ENCODE measurements around the gene ODAD4. TPM values are rescaled to one million over a fixed set of nuclear protein-coding genes. Genes with fewer than 3 reads are reported as not detected.
A peak's percentile ranks its signal among the peaks of the same experiment; 100 is the strongest.

The ODAD4 gene
- total RNA-seq, 1 experiment from 2014 or later = 0.98 TPM

- CTCF ChIA-PET = interaction anchor here (0.7 to 3.6 kb wide), 3 partner anchors 11 to 40 kb away, joined by 3 to 28 read pairs (median 7); partner anchors contain the start of gene ODAD4
- peaks cover 27% of the 10 kb centered on the region for H3K4me1 Mint-ChIP-seq (ENCODE audit: low read depth, unreplicated experiment)
- intact Hi-C loops (cut with micrococcal nuclease; ENCODE audit: unreplicated experiment) = loop anchor here (1.0 to 2.0 kb wide), 3 partner anchors 11 to 100 kb away; partner anchors contain the start of genes CNP and ODAD4
- no peaks in the 10 kb centered on the region for H3K27me3 ChIP-seq (replicated peaks; ENCODE audit: control insufficient read depth, insufficient read depth, low read length)
- peak overlapping the region; percentile 94 for H3K4me3 Mint-ChIP-seq (ENCODE audit: unreplicated experiment)
- H3K9me3 ChIP-seq = no peaks in the 10 kb centered on the region
- DNase-seq = peak; percentile 82 to 85
- POLR2A ChIA-PET = interaction anchor here (0.7 to 2.8 kb wide), 7 partner anchors 11 to 133 kb away, joined by 3 to 31 read pairs (median 4); partner anchors contain the start of genes JUP, KLHL10 and ODAD4
- peak overlapping the region; percentile 66 for H3K4me3 ChIP-seq (ENCODE audit: low read depth, low read length)
- no peaks in the 10 kb centered on the region for H3K9me3 Mint-ChIP-seq (ENCODE audit: unreplicated experiment)
- H3K27ac Mint-ChIP-seq (ENCODE audit: unreplicated experiment) = peak overlapping the region; percentile 79
- H3K27me3 Mint-ChIP-seq (ENCODE audit: insufficient read depth, unreplicated experiment) = no peaks in the 10 kb centered on the region
- H3K36me3 Mint-ChIP-seq (ENCODE audit: insufficient read depth, unreplicated experiment) = peaks cover 44% of the 10 kb centered on the region
- H3K36me3 ChIP-seq (ENCODE audit: control insufficient read depth, insufficient read depth, low read length) = no peaks in the 10 kb centered on the region
- BruUV-seq (replicated peaks) = TSS peak; percentile 92
- H3K4me1 ChIP-seq = peaks cover 39% of the 10 kb centered on the region
- no peak for TF ChIP-seq CTCF (IDR thresholded peaks at IDR 0.05; ENCODE audit: insufficient read depth in 1 of 2, low read depth in 1 of 2, low read length in 1 of 2, severe bottlenecking in 1 of 2, unreplicated experiment in 1 of 2)
Measured at GRCh38 chr17:41919165-41919817, 11.1 kb upstream of the ODAD4 start.

- H3K9me3 ChIP-seq = no peaks in the 10 kb centered on the region
- peak overlapping the region; percentile 66 for H3K4me3 ChIP-seq (ENCODE audit: low read depth, low read length)
- Mint-ChIP-seq H3K27ac (ENCODE audit: unreplicated experiment) (peak overlapping the region; percentile 79), H3K4me1 (ENCODE audit: low read depth, unreplicated experiment) (peaks cover 20% of the 10 kb centered on the region), H3K36me3 (ENCODE audit: insufficient read depth, unreplicated experiment) (peaks cover 40% of the 10 kb centered on the region), H3K9me3 (ENCODE audit: unreplicated experiment) (no peaks in the 10 kb centered on the region), H3K4me3 (ENCODE audit: unreplicated experiment) (peak overlapping the region; percentile 94), H3K27me3 (ENCODE audit: insufficient read depth, unreplicated experiment) (no peaks in the 10 kb centered on the region)
- no peak for TF ChIP-seq CTCF (IDR thresholded peaks at IDR 0.05; ENCODE audit: insufficient read depth in 1 of 2, low read depth in 1 of 2, low read length in 1 of 2, severe bottlenecking in 1 of 2, unreplicated experiment in 1 of 2)
- H3K27me3 ChIP-seq (replicated peaks; ENCODE audit: control insufficient read depth, insufficient read depth, low read length) = no peaks in the 10 kb centered on the region; the same call in 1 of the 2 replicates
- peaks cover 32% of the 10 kb centered on the region for H3K4me1 ChIP-seq
- no peaks in the 10 kb centered on the region for H3K36me3 ChIP-seq (ENCODE audit: control insufficient read depth, insufficient read depth, low read length)
- ChIA-PET CTCF (interaction anchor here (0.7 to 3.6 kb wide), 3 partner anchors 10 to 40 kb away, joined by 3 to 28 read pairs (median 7); partner anchors contain the start of gene ODAD4), POLR2A (interaction anchor here (1.0 to 2.8 kb wide), 2 partner anchors 10 to 12 kb away, joined by 3 to 31 read pairs; partner anchors contain the start of gene ODAD4)
- no TSS peak for BruUV-seq (replicated peaks)
- peak; percentile 38 to 45 for DNase-seq
- intact Hi-C loops (cut with micrococcal nuclease; ENCODE audit: unreplicated experiment) = loop anchor here (1.0 to 2.0 kb wide), 3 partner anchors 10 to 99 kb away; partner anchors contain the start of genes CNP and ODAD4
Measured at GRCh38 chr17:41919840-41920579, 10.4 kb upstream of the ODAD4 start.

GRCh38 chr17:41920580-41920955, 9.8 kb upstream of the ODAD4 start:
- no TSS peak for BruUV-seq (replicated peaks)
- peak overlapping the region; percentile 79 for H3K27ac Mint-ChIP-seq (ENCODE audit: unreplicated experiment)
- Histone ChIP-seq H3K4me1 (peaks cover 26% of the 10 kb centered on the region), H3K4me3 (ENCODE audit: low read depth, low read length) (no peak overlapping the region), H3K9me3 (no peaks in the 10 kb centered on the region), H3K36me3 (ENCODE audit: control insufficient read depth, insufficient read depth, low read length) (no peaks in the 10 kb centered on the region), H3K27me3 (replicated peaks; ENCODE audit: control insufficient read depth, insufficient read depth, low read length) (no peaks in the 10 kb centered on the region; the same call in 1 of the 2 replicates)
- intact Hi-C loops (cut with micrococcal nuclease; ENCODE audit: unreplicated experiment) = no loop called here
- no peaks in the 10 kb centered on the region for H3K9me3 Mint-ChIP-seq (ENCODE audit: unreplicated experiment)
- no peaks in the 10 kb centered on the region for H3K27me3 Mint-ChIP-seq (ENCODE audit: insufficient read depth, unreplicated experiment)
- CTCF ChIA-PET = interaction anchor here (3.6 kb wide), 1 partner anchor 10 kb away, joined by 28 read pairs; the partner anchor contains the start of gene ODAD4
- H3K4me1 Mint-ChIP-seq (ENCODE audit: low read depth, unreplicated experiment) = peaks cover 14% of the 10 kb centered on the region
- H3K36me3 Mint-ChIP-seq (ENCODE audit: insufficient read depth, unreplicated experiment) = peaks cover 34% of the 10 kb centered on the region
- POLR2A ChIA-PET = interaction anchor here (0.8 kb wide), 1 partner anchor 10 kb away, joined by 5 read pairs; the partner anchor contains the start of gene ODAD4
- no peak for DNase-seq
- no peak overlapping the region for H3K4me3 Mint-ChIP-seq (ENCODE audit: unreplicated experiment)
- no peak for TF ChIP-seq CTCF (IDR thresholded peaks at IDR 0.05; ENCODE audit: insufficient read depth in 1 of 2, low read depth in 1 of 2, low read length in 1 of 2, severe bottlenecking in 1 of 2, unreplicated experiment in 1 of 2)

Measured in Caco-2 (cell line).